IMR-90 (cell line): ENCODE data around the gene DNAJA1. TPM values are rescaled to one million over a fixed set of nuclear protein-coding genes. Genes with fewer than 3 reads are reported as not detected.

Source experiments
- ATAC-seq: fragments of 200-7000 bp; cut with Tn5 transposase; 2 replicates; pipeline ENCODE4 v1.9.1; 2020; ENCODE audit warnings: low read depth, mild to moderate bottlenecking, moderate library complexity
- BruUV-seq: library from RNA; stranded (reverse); fragments of 400-500 nt; replicated peaks from 2 replicates; lab custom pipeline; 2021; lab: Mats Ljungman, UMichigan
- CTCF ChIA-PET: fragments of 300-600 bp; formaldehyde crosslinking; extraction: SDS; loops from one replicate; lab custom pipeline; 2021; ENCODE audit warnings: antibody characterized with exemption; lab: Yijun Ruan, JAX
- POLR2A ChIA-PET: fragments of 300-600 bp; sonication (Branson Sonifier 250); formaldehyde crosslinking; loops from one replicate; lab custom pipeline; 2022; ENCODE audit warnings: antibody characterized with exemption; ENCODE audit not compliant: unreplicated experiment; lab: Charles Lee
- DNase-seq: peaks from one replicate; pipeline ENCODE4 v3.0.0; 2013
- H2AFZ ChIP-seq: replicated peaks from 2 replicates; pipeline ENCODE3; 2013; ENCODE audit warnings: low read length, mild to moderate bottlenecking; ENCODE audit not compliant: poor library complexity
- H2AK5ac ChIP-seq: 2 replicates; pipeline ENCODE4 v1.6.1; 2013; ENCODE audit warnings: low read depth, low read length, inconsistent platforms
- H2AK9ac ChIP-seq: replicated peaks from 2 replicates; pipeline ENCODE3; 2013; ENCODE audit warnings: mild to moderate bottlenecking, low read depth, low read length, moderate library complexity; ENCODE audit not compliant: poor library complexity
- H2BK120ac ChIP-seq: 2 replicates; pipeline ENCODE4 v1.6.1; 2013; ENCODE audit warnings: low read depth, low read length, inconsistent platforms
- H2BK15ac ChIP-seq: 3 replicates; pipeline ENCODE4 v1.6.1; 2013; ENCODE audit warnings: low read depth, low read length, inconsistent platforms
- H2BK20ac ChIP-seq: 2 replicates; pipeline ENCODE4 v1.6.1; 2013; ENCODE audit warnings: low read depth, mild to moderate bottlenecking, inconsistent platforms, low read length, moderate library complexity
- H2BK5ac ChIP-seq: 2 replicates; pipeline ENCODE4 v1.6.1; 2013; ENCODE audit warnings: mild to moderate bottlenecking, low read depth, low read length, inconsistent platforms; ENCODE audit not compliant: poor library complexity, severe bottlenecking
- H3K14ac ChIP-seq: replicated peaks from 2 replicates; pipeline ENCODE4 v1.6.1; 2013; ENCODE audit warnings: low read depth, low read length, inconsistent platforms
- H3K18ac ChIP-seq: 2 replicates; pipeline ENCODE4 v1.6.1; 2013; ENCODE audit warnings: low read depth, low read length, control low read depth
- H3K23ac ChIP-seq: 2 replicates; pipeline ENCODE4 v1.6.1; 2013; ENCODE audit warnings: low read depth, low read length, inconsistent platforms
- H3K27ac ChIP-seq: 2 replicates; pipeline ENCODE4 v1.5.1; 2013; ENCODE audit warnings: mild to moderate bottlenecking, control low read depth, low read length; ENCODE audit not compliant: insufficient read depth
- H3K27me3 ChIP-seq: 2 replicates; pipeline ENCODE4 v1.6.1; 2013; ENCODE audit warnings: low read length; ENCODE audit not compliant: control insufficient read depth, insufficient read depth
- H3K36me3 ChIP-seq: 2 replicates; pipeline ENCODE4 v1.6.1; 2013; ENCODE audit warnings: low read length, mixed read lengths; ENCODE audit not compliant: control insufficient read depth, insufficient read depth
- H3K4ac ChIP-seq: 2 replicates; pipeline ENCODE4 v1.6.1; 2013; ENCODE audit warnings: low read depth, low read length, inconsistent platforms
- H3K4me1 ChIP-seq: 2 replicates; pipeline ENCODE4 v1.6.1; 2013; ENCODE audit warnings: low read length, mixed read lengths; ENCODE audit not compliant: control insufficient read depth, insufficient read depth
- H3K4me2 ChIP-seq: 2 replicates; pipeline ENCODE4 v1.6.1; 2013; ENCODE audit warnings: low read depth, mild to moderate bottlenecking, control low read depth, low read length, moderate library complexity
- H3K4me3 ChIP-seq: 2 replicates; pipeline ENCODE4 v1.5.1; 2013; ENCODE audit warnings: low read depth, mild to moderate bottlenecking, control low read depth, low read length, moderate library complexity; ENCODE audit not compliant: insufficient read depth
- H3K56ac ChIP-seq: 2 replicates; pipeline ENCODE4 v1.6.1; 2013; ENCODE audit warnings: low read length, inconsistent platforms; ENCODE audit not compliant: insufficient read depth; ENCODE audit errors: extremely low read depth
- H3K79me1 ChIP-seq, 2 experiments: 2 replicates each; pipeline ENCODE4 v1.6.1; 2013; ENCODE audit warnings: low read length in 2 of 2, inconsistent platforms in 1 of 2, low read depth in 1 of 2
- H3K9ac ChIP-seq: 2 replicates; pipeline ENCODE4 v1.6.1; 2013; ENCODE audit warnings: low read depth, low read length, control low read depth
- H3K9me1 ChIP-seq: 2 replicates; pipeline ENCODE4 v1.6.1; 2013; ENCODE audit warnings: low read length, inconsistent platforms; ENCODE audit not compliant: insufficient read depth
- H3K9me3 ChIP-seq: 2 replicates; pipeline ENCODE4 v1.6.1; 2013; ENCODE audit warnings: low read length; ENCODE audit not compliant: control insufficient read depth, insufficient read depth
- H4K20me1 ChIP-seq: 2 replicates; pipeline ENCODE4 v1.6.1; 2013; ENCODE audit warnings: low read length, inconsistent platforms; ENCODE audit not compliant: insufficient read depth
- H4K5ac ChIP-seq: 2 replicates; pipeline ENCODE4 v1.6.1; 2013; ENCODE audit warnings: mild to moderate bottlenecking, low read depth, low read length, control low read depth
- H4K8ac ChIP-seq, 2 experiments: 2 replicates each; pipeline ENCODE4 v1.6.1; 2013; ENCODE audit warnings: low read depth in 2 of 2, low read length in 2 of 2, control low read depth in 1 of 2, inconsistent platforms in 1 of 2
- H4K91ac ChIP-seq: 2 replicates; pipeline ENCODE4 v1.6.1; 2013; ENCODE audit warnings: low read depth, low read length, inconsistent platforms; ENCODE audit not compliant: insufficient read depth
- NFE2L2 ChIP-seq: fragments of 150-350 bp; IDR thresholded peaks from 2 replicates; pipeline ENCODE4 v1.6.1; 2016; ENCODE audit warnings: low read depth, mild to moderate bottlenecking, low read length
- POLR2A ChIP-seq: IDR thresholded peaks from 2 replicates; pipeline ENCODE4 v1.6.1; 2012; ENCODE audit warnings: mild to moderate bottlenecking, low read depth, low read length
- RFX5 ChIP-seq: IDR thresholded peaks from 2 replicates; pipeline ENCODE4 v1.8.0; 2012; ENCODE audit warnings: low read depth, mild to moderate bottlenecking, low read length, moderate library complexity
- WGBS, 2 experiments: methylation state at CpG; one replicate each; pipeline versions ENCODE4 v1.1.5 to v1.1.7; 2013; ENCODE audit warnings: missing lambda C conversion rate in 2 of 2; ENCODE audit not compliant: insufficient read length in 1 of 2; ENCODE audit errors: extremely low coverage in 2 of 2; 5-methylcytosine and 5-hydroxymethylcytosine counted together
- dilution Hi-C: fragments of 300-500 bp; cut with HindIII; formaldehyde crosslinking; loops from one replicate; pipeline ENCODE4 v1.14.3; 2018; ENCODE audit warnings: low sequenced_read_pairs; ENCODE audit not compliant: unreplicated experiment
- in situ Hi-C: fragments of 300-500 bp; cut with MboI; formaldehyde crosslinking; loops from 3 replicates; pipeline ENCODE4 v1.14.3; 2019; ENCODE audit warnings: low sequenced_read_pairs, inconsistent platforms, mixed read lengths
- intact Hi-C: fragments of 100-400 bp; cut with micrococcal nuclease; formaldehyde crosslinking; loops from 2 replicates; pipeline ENCODE4 v1.10.0; 2022
- polyA plus RNA-seq, 3 experiments: library from polyadenylated mRNA; depleted of rRNA; stranded (reverse); fragments of >200 nt; gene quantifications; 2 replicates each; pipeline ENCODE4 v1.2.3, GENCODE V29; 2012; ENCODE audit warnings: low replicate concordance in 1 of 3
- total RNA-seq: library from RNA; depleted of rRNA; stranded (reverse); fragments of >200 nt; gene quantifications from 2 replicates; pipeline ENCODE4 v1.2.3, GENCODE V29; 2012
- TF ChIP-seq, protein P1 (sequence below): fragments of 150-350 bp; IDR thresholded peaks from 2 replicates; pipeline ENCODE4 v1.6.1; 2016; ENCODE audit warnings: low read depth, mild to moderate bottlenecking, low read length, moderate library complexity, borderline replicate concordance

DNAJA1 gene
- total and polyA plus RNA-seq, 2 of the 4 experiments (the other 2 are of a cell fraction): 59.5 to 118 TPM

DNA sequence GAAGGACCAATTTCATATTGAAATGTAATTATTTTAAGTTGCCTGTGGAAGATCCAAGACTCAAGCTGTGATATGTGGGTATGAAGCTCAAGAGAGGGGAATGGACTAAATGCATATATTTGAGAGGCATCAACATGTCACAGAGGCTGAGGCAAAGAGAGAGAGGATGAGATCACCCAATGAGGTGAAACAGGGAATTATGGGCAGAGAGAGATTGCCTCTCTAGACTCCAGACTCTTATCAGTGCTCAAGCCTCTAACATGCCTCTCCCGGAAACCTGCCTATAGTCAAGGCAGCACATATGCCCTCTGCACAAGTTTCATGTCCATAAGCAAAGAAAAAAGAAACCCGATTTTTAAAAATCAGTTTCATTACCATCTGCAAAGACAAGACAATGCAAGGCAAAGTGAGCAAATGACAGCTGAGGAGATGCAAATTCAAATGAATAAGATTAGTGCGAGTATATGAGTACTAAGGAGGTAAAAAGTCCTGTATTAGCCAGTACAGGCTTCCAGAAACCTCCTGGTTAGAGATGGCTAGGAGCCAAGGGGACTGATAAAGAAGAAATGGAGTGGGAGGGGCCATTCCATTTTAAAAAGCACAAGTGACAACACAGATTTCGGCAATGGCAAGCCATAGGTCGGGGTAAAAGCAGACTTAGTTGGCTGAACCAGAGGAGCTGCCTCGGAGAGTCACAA, 33.0 kb upstream of the DNAJA1 start:
- H4K20me1 ChIP-seq: peaks cover 10% of the 10 kb centered on the region; the same call in 1 of the 2 replicates
- H3K4me2 ChIP-seq: no peak overlapping the region
- H3K9me3 ChIP-seq: no peaks in the 10 kb centered on the region
- peaks cover 2% of the 10 kb centered on the region; the same call in 1 of the 2 replicates for H3K9me1 ChIP-seq
- H3K9ac ChIP-seq: no peak overlapping the region
- H3K4me3 ChIP-seq: no peak overlapping the region
- no peak overlapping the region for H2AK5ac ChIP-seq
- H2BK20ac ChIP-seq: no peak overlapping the region
- no peak overlapping the region for H4K8ac ChIP-seq
- H2BK5ac ChIP-seq: no peak overlapping the region
- 0 out of 2 replicates have a peak, but pooled peaks cover 4% of the 10 kb centered on the region for H3K4me1 ChIP-seq
- H3K27ac ChIP-seq: no peak overlapping the region
- CTCF ChIA-PET: interaction anchor here (0.6 kb wide), 1 partner anchor 24 kb away, joined by 3 read pairs; no protein-coding TSS in a partner anchor
- no peak overlapping the region for H2BK15ac ChIP-seq
- no TSS peak for BruUV-seq
- H3K14ac ChIP-seq: no peak overlapping the region
- in situ Hi-C loops: no loop called here
- no peak overlapping the region for H3K23ac ChIP-seq
- H3K4ac ChIP-seq: no peak overlapping the region
- H3K27me3 ChIP-seq: no peaks in the 10 kb centered on the region
- H2AFZ ChIP-seq: no peak overlapping the region
- TF ChIP-seq, protein P1, sequence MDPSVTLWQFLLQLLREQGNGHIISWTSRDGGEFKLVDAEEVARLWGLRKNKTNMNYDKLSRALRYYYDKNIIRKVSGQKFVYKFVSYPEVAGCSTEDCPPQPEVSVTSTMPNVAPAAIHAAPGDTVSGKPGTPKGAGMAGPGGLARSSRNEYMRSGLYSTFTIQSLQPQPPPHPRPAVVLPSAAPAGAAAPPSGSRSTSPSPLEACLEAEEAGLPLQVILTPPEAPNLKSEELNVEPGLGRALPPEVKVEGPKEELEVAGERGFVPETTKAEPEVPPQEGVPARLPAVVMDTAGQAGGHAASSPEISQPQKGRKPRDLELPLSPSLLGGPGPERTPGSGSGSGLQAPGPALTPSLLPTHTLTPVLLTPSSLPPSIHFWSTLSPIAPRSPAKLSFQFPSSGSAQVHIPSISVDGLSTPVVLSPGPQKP: no peak
- TF ChIP-seq NFE2L2 (no peak), POLR2A (no peak), RFX5 (no peak)
- dilution Hi-C loops: no loop called here
- DNase-seq: peak; percentile 11
- H3K79me1 ChIP-seq: peaks cover 31 to 59% of the 10 kb centered on the region in 2 experiments
- no peak overlapping the region for H3K56ac ChIP-seq
- WGBS, 2 experiments: 60% methylated on average over 1 of the region's 6 CpGs; no CpG with 5 or more reads in 1 of the 2 experiments
- peaks cover 23% of the 10 kb centered on the region for H3K36me3 ChIP-seq
- H4K5ac ChIP-seq: no peak overlapping the region
- ATAC-seq: peak; percentile 50
- H2BK120ac ChIP-seq: no peak overlapping the region
- intact Hi-C loops: no loop called here
- H3K18ac ChIP-seq: no peak overlapping the region
- H4K91ac ChIP-seq: no peak overlapping the region
- no peak overlapping the region for H2AK9ac ChIP-seq
- POLR2A ChIA-PET: no interaction called here
